HCT116 (cell line): Measurements from ENCODE around the gene RCOR2. TPM values are rescaled to one million over a fixed set of nuclear protein-coding genes. Genes with fewer than 3 reads are reported as not detected.

Experiments used
- ATAC-seq: fragments of 200-7000 bp; cut with Tn5 transposase; 2 replicates; pipeline ENCODE4 v1.9.1; 2020; ENCODE audit warnings: mild to moderate bottlenecking, moderate library complexity
- BruUV-seq: library from RNA; stranded (reverse); fragments of 400-500 nt; replicated peaks from 2 replicates; lab custom pipeline; 2021; lab: Mats Ljungman, UMichigan
- CTCF ChIA-PET: fragments of 300-600 bp; sonication (Branson Sonifier 250); formaldehyde crosslinking; loops from one replicate; lab custom pipeline; 2021; ENCODE audit warnings: antibody characterized with exemption; lab: Charles Lee
- POLR2A ChIA-PET: fragments of 300-600, 350-600 bp; sonication (Branson Sonifier 250); formaldehyde crosslinking; loops from one replicate; lab custom pipeline; 2021; ENCODE audit warnings: antibody characterized with exemption; lab: Charles Lee
- RAD21 ChIA-PET, 2 experiments: fragments of 300-600 bp; sonication (Branson Sonifier 250); formaldehyde crosslinking; loops; one replicate each; lab custom pipeline; 2023; ENCODE audit warnings: low total read pairs in 2 of 2; ENCODE audit not compliant: uncharacterized antibody in 2 of 2, unreplicated experiment in 2 of 2, low non-redundant PET in 1 of 2; lab: Charles Lee
- DNase-seq: peaks from one replicate; pipeline ENCODE4 v3.0.0-alpha.2; 2010; ENCODE audit warnings: low read depth, low spot score
- H2AFZ ChIP-seq: fragments of 200-600 bp; shearing (Covaris generic), sonication (generic); 2 replicates; pipeline ENCODE4 v1.6.1; 2017; ENCODE audit warnings: low read depth, mixed run types, mixed read lengths, antibody characterized with exemption, low read length; ENCODE audit not compliant: poor library complexity, severe bottlenecking
- H3K27ac ChIP-seq: 2 replicates; pipeline ENCODE4 v1.5.1; 2012; ENCODE audit warnings: low read depth, low read length
- H3K27me3 ChIP-seq: fragments of 200-600 bp; sonication (generic); 2 replicates; pipeline ENCODE4 v1.6.1; 2016; ENCODE audit warnings: mixed run types, low read length, mixed read lengths; ENCODE audit not compliant: insufficient read depth
- H3K36me3 ChIP-seq, 2 experiments: fragments of 200-500 bp in 1 of 2; fragments of 200-600 bp in 1 of 2; sonication (Bioruptor generic) in 1 of 2; sonication (generic) in 1 of 2; 2 replicates each; pipeline versions ENCODE4 v1.5.1 to v1.6.1; 2014 to 2016; ENCODE audit warnings: low read length in 2 of 2, inconsistent platforms in 1 of 2, mixed read lengths in 1 of 2, mixed run types in 1 of 2; ENCODE audit not compliant: insufficient read depth in 2 of 2, control insufficient read depth in 1 of 2
- H3K4me1 ChIP-seq, 2 experiments: fragments of 200-600 bp in 1 of 2; sonication (generic) in 1 of 2; 2 replicates each; pipeline versions ENCODE4 v1.5.1 to v1.6.1; 2012 to 2017; ENCODE audit warnings: low read length in 2 of 2, inconsistent platforms in 1 of 2, mild to moderate bottlenecking in 1 of 2, mixed read lengths in 1 of 2, mixed run types in 1 of 2, moderate library complexity in 1 of 2; ENCODE audit not compliant: insufficient read depth in 2 of 2, control insufficient read depth in 1 of 2
- H3K4me2 ChIP-seq: fragments of 200-600 bp; sonication (generic); 2 replicates; pipeline ENCODE4 v1.6.1; 2017; ENCODE audit warnings: mixed run types, low read length, mixed read lengths
- H3K4me3 ChIP-seq, 2 experiments: fragments of 200-600 bp in 1 of 2; sonication (generic) in 1 of 2; replicated peaks in 1 of 2; 2 replicates each; pipeline ENCODE4 v1.5.1; 2011 to 2016; ENCODE audit warnings: low read length in 2 of 2, control low read depth in 1 of 2, low read depth in 1 of 2, mild to moderate bottlenecking in 1 of 2, mixed read lengths in 1 of 2, mixed run types in 1 of 2
- H3K79me2 ChIP-seq: fragments of 200-600 bp; sonication (generic); 2 replicates; pipeline ENCODE4 v1.6.1; 2017; ENCODE audit warnings: mild to moderate bottlenecking, mixed run types, low read length, moderate library complexity, mixed read lengths; ENCODE audit not compliant: insufficient read depth
- H3K9ac ChIP-seq: fragments of 200-600 bp; sonication (generic); 2 replicates; pipeline ENCODE4 v1.6.1; 2016; ENCODE audit warnings: low read length, mixed read lengths
- H3K9me2 ChIP-seq: fragments of 200-600 bp; sonication (generic), shearing (Covaris generic); 2 replicates; pipeline ENCODE4 v1.6.1; 2017; ENCODE audit warnings: mixed run types, mild to moderate bottlenecking, moderate library complexity; ENCODE audit not compliant: insufficient read depth
- H3K9me3 ChIP-seq, 2 experiments: fragments of 200-500 bp in 1 of 2; fragments of 200-600 bp in 1 of 2; sonication (Bioruptor generic) in 1 of 2; sonication (generic) in 1 of 2; 2 replicates each; pipeline ENCODE4 v1.6.1; 2014 to 2017; ENCODE audit warnings: low read length in 2 of 2, mixed read lengths in 2 of 2, inconsistent platforms in 1 of 2, low read depth in 1 of 2, mild to moderate bottlenecking in 1 of 2, mixed run types in 1 of 2, moderate library complexity in 1 of 2; ENCODE audit not compliant: control insufficient read depth in 1 of 2, insufficient read depth in 1 of 2
- H4K20me1 ChIP-seq: fragments of 200-600 bp; sonication (generic), shearing (Covaris generic); 2 replicates; pipeline ENCODE4 v1.6.1; 2017; ENCODE audit warnings: mixed run types, mild to moderate bottlenecking, moderate library complexity; ENCODE audit not compliant: insufficient read depth
- CBX3 ChIP-seq: IDR thresholded peaks from 2 replicates; pipeline ENCODE4 v1.6.1; 2012; ENCODE audit warnings: low read depth
- FOSL1 ChIP-seq: IDR thresholded peaks from 2 replicates; pipeline ENCODE4 v1.6.1; 2012; ENCODE audit warnings: low read depth
- POLR2AphosphoS5 ChIP-seq: IDR thresholded peaks from 2 replicates; pipeline ENCODE4 v1.6.1; 2011; ENCODE audit warnings: mild to moderate bottlenecking, low read depth, low read length, moderate library complexity
- RAD21 ChIP-seq: IDR thresholded peaks from 2 replicates; pipeline ENCODE4 v1.6.1; 2012; ENCODE audit warnings: low read depth, mild to moderate bottlenecking
- SP1 ChIP-seq: IDR thresholded peaks from 2 replicates; pipeline ENCODE4 v1.6.1; 2012; ENCODE audit warnings: low read depth
- YY1 ChIP-seq: IDR thresholded peaks from 2 replicates; pipeline ENCODE4 v1.6.1; 2011; ENCODE audit warnings: low read length, low read depth, moderate library complexity, mild to moderate bottlenecking; ENCODE audit not compliant: insufficient replicate concordance; ENCODE audit errors: extremely low read depth
- ZNF274 ChIP-seq: fragments of 200-500 bp; sonication (Bioruptor generic); IDR thresholded peaks from 2 replicates; pipeline ENCODE4 v1.6.1; 2014; ENCODE audit warnings: mild to moderate bottlenecking, low read depth, low read length, inconsistent platforms
- intact Hi-C: fragments of 100-400 bp; cut with micrococcal nuclease; formaldehyde crosslinking; loops from 2 replicates; pipeline ENCODE4 v1.10.0; 2022
- total RNA-seq: library from RNA; stranded (reverse); gene quantifications from one replicate; pipeline ENCODE4 v1.2.1, GENCODE V29; 2021; ENCODE audit not compliant: unreplicated experiment
- TF ChIP-seq, protein P1 (sequence below): IDR thresholded peaks from 2 replicates; pipeline ENCODE4 v1.6.1; 2012
- TF ChIP-seq, protein P2 (sequence below): IDR thresholded peaks from 2 replicates; pipeline ENCODE4 v1.6.1; 2012

The RCOR2 gene
- total RNA-seq, 1 experiment from 2014 or later, result 10.8 TPM

DNA sequence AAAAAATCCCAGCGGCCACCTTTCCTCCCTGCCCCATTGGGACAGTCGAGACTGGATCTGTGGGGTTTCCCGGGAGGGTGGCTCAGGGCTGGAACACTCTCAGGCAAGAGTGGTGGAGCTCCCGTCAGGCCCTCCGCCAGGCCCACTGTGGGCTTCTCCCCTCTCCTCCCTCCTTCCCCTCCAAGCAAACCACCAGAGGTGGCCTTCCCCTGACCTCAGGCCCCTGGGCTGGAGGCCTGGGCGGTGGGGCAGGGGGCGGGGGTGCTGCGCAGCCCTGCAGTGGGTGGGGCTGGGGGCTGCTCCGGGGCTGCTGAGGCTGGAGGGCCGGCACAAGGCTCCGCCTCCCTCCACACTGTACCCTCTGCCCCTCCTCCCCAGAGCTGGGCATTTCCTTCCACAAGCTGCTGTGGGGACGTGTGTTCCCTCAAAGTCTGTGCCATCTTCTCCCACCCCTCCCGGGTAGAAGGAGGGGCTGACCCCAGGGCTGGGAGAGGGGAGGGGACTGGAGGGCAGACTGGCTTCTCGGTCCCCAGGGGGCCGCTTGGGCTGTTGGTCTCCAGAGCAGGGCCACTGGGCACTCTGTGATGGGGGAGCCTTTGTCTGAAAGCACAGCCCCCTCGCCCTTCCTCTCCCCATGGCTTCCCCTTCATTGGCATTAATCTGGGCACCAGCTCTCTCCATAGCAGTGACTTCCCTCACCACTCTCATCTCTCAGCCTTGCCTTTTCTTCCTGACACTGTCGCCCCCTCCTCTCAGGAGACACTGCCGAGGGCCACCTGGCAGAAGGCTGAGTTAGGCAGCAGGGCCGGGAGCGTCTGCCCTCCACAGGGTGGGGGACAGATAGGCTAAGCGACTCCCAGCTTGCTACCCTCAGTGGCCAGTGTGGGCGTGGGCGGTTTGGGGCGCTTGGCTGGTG is 7.1 kb downstream of the RCOR2 start:
- H3K9me3 ChIP-seq, result no peaks in the 10 kb centered on the region
- no peaks in the 10 kb centered on the region for H4K20me1 ChIP-seq
- intact Hi-C loops, result no loop called here
- no peaks in the 10 kb centered on the region for H3K9me2 ChIP-seq
- 0 out of 2 replicates have a peak, but pooled peaks have one; percentile 21 for ATAC-seq
- H3K4me3 ChIP-seq, result no peak overlapping the region
- H3K4me1 ChIP-seq, result no peaks in the 10 kb centered on the region
- no peaks in the 10 kb centered on the region for H3K27me3 ChIP-seq
- POLR2A ChIA-PET, result no interaction called here
- peaks cover 0 to 4% of the 10 kb centered on the region in 2 experiments; a peak in 3 of 4 replicates for H3K36me3 ChIP-seq
- no peak overlapping the region for H3K9ac ChIP-seq
- BruUV-seq, result no TSS peak
- CTCF ChIA-PET, result no interaction called here
- H3K27ac ChIP-seq, result no peak overlapping the region
- RAD21 ChIA-PET, result no interaction called here
- no peak for DNase-seq
- H2AFZ ChIP-seq, result no peak overlapping the region
- H3K79me2 ChIP-seq, result no peaks in the 10 kb centered on the region
- no peak overlapping the region for H3K4me2 ChIP-seq
- TF ChIP-seq RAD21 (no peak), YY1 (no peak), CBX3 (no peak), FOSL1 (no peak), SP1 (no peak), POLR2AphosphoS5 (no peak), ZNF274 (no peak)
- TF ChIP-seq, protein P1, sequence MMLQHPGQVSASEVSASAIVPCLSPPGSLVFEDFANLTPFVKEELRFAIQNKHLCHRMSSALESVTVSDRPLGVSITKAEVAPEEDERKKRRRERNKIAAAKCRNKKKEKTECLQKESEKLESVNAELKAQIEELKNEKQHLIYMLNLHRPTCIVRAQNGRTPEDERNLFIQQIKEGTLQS, result no peak
- TF ChIP-seq, protein P2, sequence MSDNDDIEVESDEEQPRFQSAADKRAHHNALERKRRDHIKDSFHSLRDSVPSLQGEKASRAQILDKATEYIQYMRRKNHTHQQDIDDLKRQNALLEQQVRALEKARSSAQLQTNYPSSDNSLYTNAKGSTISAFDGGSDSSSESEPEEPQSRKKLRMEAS, result no peak
